NT2/D1 (cell line): ENCODE measurements around the gene CREBZF.
"Not testable (repeated sequence)": the region's sequence is repeated elsewhere in the genome, so short reads cannot be mapped to it uniquely, and the experiment has no call there.

Experiments used
- DNase-seq: peaks from one replicate; pipeline ENCODE4 v3.0.0-alpha.2; 2011; ENCODE audit warnings: low read depth, low spot score
- H3K27me3 ChIP-seq: 2 replicates; pipeline ENCODE4 v1.6.0; 2011; ENCODE audit warnings: mild to moderate bottlenecking; ENCODE audit not compliant: insufficient read length, insufficient read depth
- H3K36me3 ChIP-seq: 2 replicates; pipeline ENCODE4 v1.6.1; 2011; ENCODE audit warnings: mild to moderate bottlenecking, low read length, mixed read lengths; ENCODE audit not compliant: insufficient read depth, insufficient read length
- H3K4me1 ChIP-seq: 2 replicates; pipeline ENCODE4 v1.5.1; 2011; ENCODE audit not compliant: insufficient read depth, insufficient read length
- H3K4me3 ChIP-seq: 2 replicates; pipeline ENCODE4 v1.5.1; 2011; ENCODE audit warnings: low read depth; ENCODE audit not compliant: insufficient read length
- H3K9ac ChIP-seq: 2 replicates; pipeline ENCODE4 v1.6.0; 2011; ENCODE audit warnings: low read depth; ENCODE audit not compliant: insufficient read length
- H3K9me3 ChIP-seq: 2 replicates; pipeline ENCODE4 v1.5.1; 2011; ENCODE audit warnings: mild to moderate bottlenecking, low read length; ENCODE audit not compliant: insufficient read depth
- SUZ12 ChIP-seq: IDR thresholded peaks from 2 replicates; pipeline ENCODE4 v1.6.1; 2011; ENCODE audit not compliant: insufficient read length, insufficient read depth; ENCODE audit errors: extremely low read depth
- YY1 ChIP-seq: IDR thresholded peaks from 2 replicates; pipeline ENCODE4 v1.6.1; 2011; ENCODE audit not compliant: insufficient read length, insufficient read depth
- ZNF274 ChIP-seq: IDR thresholded peaks from 2 replicates; pipeline ENCODE4 v1.6.1; 2011; ENCODE audit warnings: mild to moderate bottlenecking, low read depth, low read length

The CREBZF gene

DNA sequence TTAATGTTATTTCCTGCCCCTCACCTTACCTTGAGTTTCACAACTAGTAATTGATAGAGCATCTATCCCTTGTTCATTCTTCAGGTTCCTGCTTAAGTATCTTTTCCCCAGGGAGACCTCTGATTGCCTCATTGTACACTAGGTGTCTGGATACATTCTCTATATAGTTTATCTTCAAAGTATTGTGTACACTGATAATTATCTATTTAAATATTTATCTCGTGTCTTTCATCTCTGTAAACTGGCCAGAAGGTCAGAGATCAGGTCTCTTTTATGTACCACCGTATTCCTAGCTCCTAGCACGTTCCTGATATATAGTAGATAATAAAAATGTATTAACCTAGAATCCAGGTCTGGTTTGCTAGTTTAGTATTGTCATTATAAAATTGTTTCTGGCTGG is 30.2 kb downstream of the CREBZF start:
- no peaks in the 10 kb centered on the region for H3K4me1 ChIP-seq
- no peak for DNase-seq
- no peak overlapping the region for H3K4me3 ChIP-seq
- H3K36me3 ChIP-seq: peaks cover 51% of the 10 kb centered on the region
- H3K27me3 ChIP-seq: no peaks in the 10 kb centered on the region
- H3K9ac ChIP-seq: no peak overlapping the region
- no peaks in the 10 kb centered on the region for H3K9me3 ChIP-seq
- no peak for TF ChIP-seq ZNF274
- TF ChIP-seq YY1: no peak
- no peak for TF ChIP-seq SUZ12

DNA sequence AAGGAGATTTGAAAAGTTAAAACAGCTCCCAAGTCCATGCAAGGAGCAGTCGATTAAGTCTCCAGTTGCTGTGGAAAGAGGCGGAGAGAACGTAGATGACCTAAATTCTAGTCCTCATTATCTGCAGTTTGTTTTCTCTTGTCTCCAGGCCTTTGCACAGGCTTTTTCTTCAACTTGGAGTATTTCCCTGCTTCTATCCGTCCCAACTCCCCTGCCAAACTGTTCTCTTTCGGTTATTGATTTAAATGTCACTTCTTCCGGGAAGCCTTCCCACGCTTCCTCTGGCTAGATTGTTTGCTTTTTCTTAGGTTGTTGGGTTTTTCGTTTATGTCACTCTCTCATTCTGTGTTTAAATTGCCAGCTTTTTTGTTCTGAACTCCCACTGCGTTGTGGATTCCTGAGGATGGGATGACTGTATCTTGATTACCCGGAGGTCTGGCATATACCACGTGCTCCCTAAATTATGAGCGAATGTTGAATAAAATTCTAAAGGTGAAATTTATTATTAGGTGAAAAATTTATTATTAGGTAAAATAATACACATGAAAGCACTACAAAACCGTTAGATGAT is 36.1 kb downstream of the CREBZF start:
- Histone ChIP-seq H3K4me3 (peak overlapping the region; percentile 87), H3K4me1 (no peaks in the 10 kb centered on the region), H3K27me3 (no peaks in the 10 kb centered on the region), H3K36me3 (peaks cover 25% of the 10 kb centered on the region), H3K9me3 (no peaks in the 10 kb centered on the region), H3K9ac (peak overlapping the region; percentile 62)
- no peak for TF ChIP-seq ZNF274
- TF ChIP-seq YY1: no peak
- DNase-seq: no peak

DNA sequence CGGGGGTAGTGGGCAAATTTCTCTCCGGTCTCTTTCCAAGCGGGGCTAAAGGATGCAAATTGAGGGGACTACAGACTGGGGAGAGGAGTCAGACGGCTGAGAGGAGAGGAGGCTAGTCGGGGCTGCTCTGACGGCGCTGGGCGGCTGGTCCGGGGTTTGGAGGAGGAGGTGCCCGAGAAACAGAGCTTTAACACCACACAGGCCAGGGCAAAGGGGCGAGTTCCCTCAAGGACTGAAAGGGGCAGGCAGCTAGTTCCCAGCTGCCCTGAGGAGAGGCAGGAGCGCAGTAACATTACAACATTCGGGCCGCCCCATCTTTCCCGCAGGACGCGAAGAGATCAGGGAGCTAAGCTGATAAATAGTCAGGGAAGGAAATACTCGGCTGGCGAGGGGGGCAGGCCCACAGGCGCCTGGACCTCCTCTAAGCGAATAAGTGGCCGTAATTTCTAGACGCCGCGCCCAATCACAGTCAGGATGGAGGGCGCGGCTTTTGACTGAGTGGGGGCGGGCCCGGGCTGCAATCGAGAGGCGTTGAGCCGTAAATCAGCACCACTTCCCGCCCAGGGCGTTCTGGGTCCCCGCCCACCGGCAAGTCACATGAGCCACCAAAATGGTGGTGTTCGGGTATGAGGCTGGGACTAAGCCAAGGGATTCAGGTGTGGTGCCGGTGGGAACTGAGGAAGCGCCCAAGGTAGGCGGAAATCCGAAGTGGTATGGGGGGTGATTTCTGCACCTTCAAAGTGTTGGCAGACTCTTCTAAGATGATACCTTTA is 36.7 kb downstream of the CREBZF start, which contains the start of gene TMEM126B:
TSS of gene TMEM126B (plus strand) at position 596 of the 773 bp plus-strand sequence. CDS start at position 611, 15 bp downstream.
- TF ChIP-seq YY1: peak; percentile 68
- no peak for TF ChIP-seq SUZ12
- TF ChIP-seq ZNF274: no peak
- Histone ChIP-seq H3K9ac (peak within 1 kb of the TSS; percentile 91), H3K4me3 (peak within 1 kb of the TSS; percentile 87), H3K36me3 (peaks cover 25% of the 10 kb centered on the region), H3K9me3 (no peaks in the 10 kb centered on the region), H3K4me1 (no peaks in the 10 kb centered on the region), H3K27me3 (no peaks in the 10 kb centered on the region)
- DNase-seq: peak; percentile 96

DNA sequence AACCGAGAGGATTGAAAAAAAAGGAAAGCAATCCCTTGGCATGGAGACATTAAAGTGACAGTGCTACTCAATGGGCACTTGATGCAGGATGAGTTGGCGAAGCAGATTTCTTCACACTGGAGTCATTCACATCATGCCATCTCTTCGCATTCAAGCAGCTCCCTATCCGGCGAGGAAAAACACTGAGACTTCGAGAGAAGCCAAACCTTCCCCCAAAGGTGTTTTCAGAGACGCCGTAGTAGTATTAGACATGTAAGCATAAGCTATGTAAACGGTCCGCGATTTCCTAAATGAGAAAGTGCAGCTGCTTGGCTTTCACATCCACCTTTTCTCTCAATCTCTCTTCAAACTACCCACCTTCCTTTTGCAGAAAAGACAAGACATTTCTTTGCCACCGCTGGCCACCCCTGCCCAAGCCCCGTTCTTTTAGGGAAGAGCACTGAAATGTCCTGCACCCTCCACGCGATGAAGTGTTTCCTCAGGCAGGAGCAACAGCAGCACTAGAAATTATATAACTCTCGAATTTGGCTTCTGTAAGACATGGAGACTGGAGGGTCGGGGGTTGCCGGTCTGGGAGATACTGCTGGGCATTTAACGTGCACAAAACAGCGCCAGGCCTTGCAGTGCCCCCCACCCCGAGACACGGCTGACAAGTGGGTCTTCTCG is 37.5 kb downstream of the CREBZF start, which contains the start of gene DLG2:
TSS of gene DLG2 (minus strand) at position 13 of the 666 bp plus-strand sequence.
- Histone ChIP-seq H3K4me1 (no peaks in the 10 kb centered on the region), H3K9ac (peak within 1 kb of the TSS; percentile 91), H3K4me3 (peak within 1 kb of the TSS; percentile 78), H3K36me3 (peaks cover 25% of the 10 kb centered on the region), H3K27me3 (no peaks in the 10 kb centered on the region), H3K9me3 (no peaks in the 10 kb centered on the region)
- no peak for DNase-seq
- no peak for TF ChIP-seq ZNF274
- TF ChIP-seq SUZ12: no peak
- no peak for TF ChIP-seq YY1

DNA sequence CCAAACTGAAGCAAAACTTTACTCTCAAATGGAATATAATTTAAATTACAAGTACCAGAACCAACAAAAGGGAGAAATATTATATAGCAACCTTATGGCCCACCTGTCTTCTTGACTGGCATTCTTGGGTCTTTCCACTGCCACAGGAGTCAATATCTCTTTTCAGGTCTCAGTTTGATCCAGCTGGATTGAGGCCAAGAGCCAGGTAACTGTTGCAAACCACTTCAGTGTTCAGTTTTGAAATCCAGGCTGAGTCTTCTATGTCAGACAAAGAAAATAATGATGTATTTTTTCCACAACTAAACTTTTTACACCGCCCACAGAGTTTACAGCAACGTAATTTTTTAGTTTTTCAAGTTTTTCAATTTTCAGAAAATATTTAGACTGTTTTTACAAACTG is 38.4 kb downstream of the CREBZF start:
- no peak overlapping the region for H3K4me3 ChIP-seq
- H3K4me1 ChIP-seq: no peaks in the 10 kb centered on the region
- DNase-seq: no peak
- H3K9ac ChIP-seq: no peak overlapping the region
- TF ChIP-seq SUZ12 (no peak), YY1 (no peak), ZNF274 (no peak)
- peaks cover 16% of the 10 kb centered on the region for H3K36me3 ChIP-seq
- no peaks in the 10 kb centered on the region for H3K27me3 ChIP-seq
- no peaks in the 10 kb centered on the region for H3K9me3 ChIP-seq

DNA sequence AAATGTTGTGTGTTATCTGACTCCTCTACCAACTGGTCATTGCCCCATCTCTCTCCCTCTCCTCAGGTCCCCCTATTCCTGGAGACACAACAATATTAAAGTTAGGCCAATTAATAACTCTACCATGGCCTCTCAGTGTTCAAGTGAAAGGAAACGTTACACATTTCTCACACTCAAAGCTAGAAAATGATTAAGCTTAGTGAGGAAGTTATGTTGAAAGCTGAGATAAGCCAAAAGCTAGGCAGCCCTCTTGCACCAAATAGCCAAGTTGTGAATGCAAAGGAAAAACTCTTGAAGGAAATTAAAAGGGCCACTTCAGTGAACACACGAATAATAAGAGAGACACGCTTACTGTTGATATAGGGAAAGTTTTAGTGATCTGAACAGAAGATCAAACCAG is 44.7 kb downstream of the CREBZF start:
- H3K27me3 ChIP-seq: no peaks in the 10 kb centered on the region
- no peak overlapping the region for H3K4me3 ChIP-seq
- H3K9ac ChIP-seq: no peak overlapping the region
- no peaks in the 10 kb centered on the region for H3K9me3 ChIP-seq
- TF ChIP-seq YY1 (no peak), SUZ12 (no peak), ZNF274 (no peak)
- H3K4me1 ChIP-seq: no peaks in the 10 kb centered on the region
- no peaks in the 10 kb centered on the region for H3K36me3 ChIP-seq
- DNase-seq: no peak

DNA sequence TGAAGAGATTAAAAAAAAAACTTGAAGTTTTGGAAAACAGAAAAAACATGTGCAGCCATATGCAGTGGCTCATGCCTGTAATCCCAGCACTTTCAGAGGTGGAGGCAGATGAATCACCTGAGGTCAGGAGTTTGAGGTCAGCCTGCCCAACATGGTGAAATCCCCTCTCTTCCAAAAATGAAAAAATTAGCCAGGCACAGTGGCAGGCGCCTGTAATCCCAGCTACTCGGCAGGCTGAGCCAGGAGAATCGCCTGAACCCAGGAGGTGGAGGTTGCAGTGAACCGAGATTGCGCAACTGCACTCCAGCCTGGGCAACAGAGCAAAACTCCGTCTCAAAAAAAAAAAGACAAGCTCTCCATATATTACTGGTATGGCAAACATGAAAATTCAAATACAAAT is 45.4 kb downstream of the CREBZF start:
- H3K36me3 ChIP-seq: no peaks in the 10 kb centered on the region
- TF ChIP-seq SUZ12: no peak
- TF ChIP-seq ZNF274: no peak
- TF ChIP-seq YY1: no peak
- DNase-seq: no peak
- no peaks in the 10 kb centered on the region for H3K9me3 ChIP-seq
- H3K4me3 ChIP-seq: no peak overlapping the region
- H3K4me1 ChIP-seq: no peaks in the 10 kb centered on the region
- H3K27me3 ChIP-seq: no peaks in the 10 kb centered on the region
- H3K9ac ChIP-seq: no peak overlapping the region

DNA sequence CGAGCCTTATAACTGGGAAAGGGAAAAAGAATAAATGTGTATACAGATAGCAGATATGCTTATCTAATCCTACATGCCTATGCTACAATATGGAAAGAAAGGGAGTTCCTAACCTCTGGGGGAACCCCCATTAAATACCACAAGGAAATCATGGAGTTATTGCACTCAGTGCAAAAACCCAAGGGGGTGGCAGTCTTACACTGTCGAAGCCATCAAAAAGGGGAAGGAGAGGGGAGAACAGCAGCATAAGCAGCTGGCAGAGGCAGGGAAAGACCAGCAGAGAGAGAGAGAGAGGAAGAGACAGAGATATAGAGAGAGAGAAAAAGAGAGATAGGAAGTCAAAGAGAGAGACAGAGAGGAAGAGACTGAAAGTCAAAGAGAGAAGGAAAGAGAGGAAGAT is 53.3 kb downstream of the CREBZF start:
- not testable (repeated sequence) for H3K4me1 ChIP-seq, H3K9me3 ChIP-seq

More for the DNA sequence above, 53.3 kb downstream of the CREBZF start:
- H3K27me3 ChIP-seq, H3K4me3 ChIP-seq, DNase-seq, H3K9ac ChIP-seq, H3K36me3 ChIP-seq: not testable (repeated sequence)
